CMK (cell line): ENCODE results near the gene CAMKK1.

ENCODE experiments used
- DNase-seq: peaks from one replicate; pipeline ENCODE4 v3.0.0-alpha.2; 2010; ENCODE audit warnings: low read depth

The CAMKK1 gene

GRCh38 chr17:3893003-3893719, at the start of gene CAMKK1:
Gene CAMKK1 (minus strand): TSS chr17:3893053. CDS start chr17:3885687, 7,366 bp downstream.
- DNase-seq = peak; percentile 67

- no peak for DNase-seq
These were observed 48.3 kb upstream of the CAMKK1 start for GRCh38 chr17:3940965-3941698.

- DNase-seq = no peak
These were observed 44.5 kb upstream of the CAMKK1 start for GRCh38 chr17:3937359-3937758.

GRCh38 chr17:3935825-3936355, 43.0 kb upstream of the CAMKK1 start:
- DNase-seq = no peak

DNA sequence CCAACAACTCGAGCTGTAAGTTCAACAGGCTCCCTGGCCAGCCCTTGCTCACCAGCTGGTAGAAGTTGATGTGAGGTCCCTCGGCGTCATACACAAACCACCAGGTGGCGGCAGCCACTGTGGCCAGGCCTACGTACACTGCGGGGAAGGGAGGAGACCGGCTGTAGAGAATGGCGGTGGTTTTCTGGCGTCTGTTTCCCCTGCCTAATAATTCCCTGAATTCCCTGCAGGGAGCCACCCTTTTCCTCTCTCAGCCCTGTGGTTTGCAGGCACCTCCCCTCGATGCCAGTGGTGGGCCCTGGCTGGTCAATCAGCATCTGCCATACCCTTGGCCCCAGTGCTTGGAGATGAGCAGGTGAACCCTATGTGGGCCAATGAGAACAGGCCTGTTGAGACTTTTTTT, 42.3 kb upstream of the CAMKK1 start:
- no peak for DNase-seq

DNA sequence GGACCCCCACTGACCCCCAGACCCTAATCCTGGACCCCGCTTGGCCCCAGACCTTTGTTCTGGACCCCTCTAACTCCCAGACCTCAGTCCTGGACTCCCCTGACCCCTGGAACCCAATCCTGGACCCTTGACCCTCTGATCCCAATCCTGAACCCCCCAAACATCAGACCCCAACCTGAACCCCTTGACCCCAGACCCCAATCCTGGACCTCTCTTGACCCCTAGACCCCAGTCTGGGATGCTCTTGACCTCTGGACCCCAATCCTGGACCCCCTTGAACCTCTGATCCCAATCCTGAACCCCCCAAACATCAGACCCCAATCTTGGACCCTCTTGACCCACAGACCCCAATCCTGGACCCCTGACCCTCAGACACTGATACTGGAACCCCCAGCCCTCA, 36.9 kb upstream of the CAMKK1 start:
- no peak for DNase-seq

GRCh38 chr17:3929181-3929580, 36.3 kb upstream of the CAMKK1 start:
- DNase-seq = no peak

DNA sequence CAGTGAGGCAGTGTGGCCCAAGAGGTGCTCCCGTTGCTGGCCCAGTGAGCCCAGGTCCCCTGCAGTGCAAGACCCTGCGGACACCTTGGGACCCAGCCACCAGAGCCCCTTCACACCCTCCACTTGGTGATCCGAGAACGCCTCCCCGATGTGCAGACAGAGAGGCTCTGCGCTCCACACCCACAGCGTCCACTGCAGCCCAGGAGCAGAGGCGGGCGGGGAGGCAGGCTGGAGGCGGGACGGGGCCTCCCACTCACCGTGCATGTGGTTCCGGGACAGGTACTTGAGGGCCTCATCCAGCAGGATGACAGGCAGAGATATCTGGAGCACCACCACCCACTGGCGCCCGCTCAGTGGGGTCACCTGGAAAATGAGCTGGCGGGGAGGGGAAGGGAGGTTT, 35.6 kb upstream of the CAMKK1 start:
- no peak for DNase-seq

GRCh38 chr17:3927628-3928340, 34.9 kb upstream of the CAMKK1 start:
- DNase-seq = no peak

- no peak for DNase-seq
These were observed 34.2 kb upstream of the CAMKK1 start for GRCh38 chr17:3926860-3927627.

GRCh38 chr17:3925684-3926485, 33.0 kb upstream of the CAMKK1 start:
- no peak for DNase-seq

DNA sequence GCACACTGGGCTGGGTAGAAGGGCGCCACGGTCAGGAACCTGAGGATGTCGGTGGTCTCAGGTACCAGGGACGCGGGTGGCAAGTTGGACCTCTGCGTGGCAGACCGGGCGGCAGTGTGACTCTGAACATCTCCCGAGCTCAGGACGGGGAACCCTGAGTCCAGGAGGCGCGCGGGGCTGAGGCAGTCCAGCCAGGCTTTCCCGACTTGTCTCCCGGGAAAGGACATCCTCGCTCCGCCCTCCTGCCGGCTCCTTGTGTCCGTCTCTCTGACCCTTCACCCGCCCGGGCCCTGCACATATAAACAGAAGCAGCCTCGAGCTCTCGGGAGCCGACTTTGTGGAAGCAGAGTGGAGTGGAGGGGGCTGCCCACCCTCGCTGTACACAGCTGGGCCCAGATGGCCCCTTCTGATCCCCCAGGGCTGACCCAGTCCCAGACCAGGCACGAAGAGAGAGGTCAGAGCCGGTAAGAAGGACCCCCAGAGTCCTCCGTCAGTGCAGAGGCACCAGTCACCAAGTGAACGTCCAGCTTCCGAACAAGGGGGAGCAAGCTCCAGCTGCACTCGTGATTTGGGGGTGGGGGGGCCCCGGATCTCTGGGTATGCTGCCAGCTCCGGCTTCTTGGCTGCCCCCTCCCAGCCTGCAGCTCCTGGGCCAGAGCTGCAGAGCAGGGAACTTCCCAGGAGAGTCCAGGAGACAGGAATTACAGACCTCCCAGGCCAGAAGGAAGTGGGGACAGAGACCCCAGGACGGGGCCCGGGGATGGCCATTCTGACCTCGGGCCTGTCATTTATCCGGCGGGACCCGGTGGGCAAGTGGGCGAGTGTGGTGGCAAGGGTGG, 31.9 kb upstream of the CAMKK1 start:
- DNase-seq = no peak

DNA sequence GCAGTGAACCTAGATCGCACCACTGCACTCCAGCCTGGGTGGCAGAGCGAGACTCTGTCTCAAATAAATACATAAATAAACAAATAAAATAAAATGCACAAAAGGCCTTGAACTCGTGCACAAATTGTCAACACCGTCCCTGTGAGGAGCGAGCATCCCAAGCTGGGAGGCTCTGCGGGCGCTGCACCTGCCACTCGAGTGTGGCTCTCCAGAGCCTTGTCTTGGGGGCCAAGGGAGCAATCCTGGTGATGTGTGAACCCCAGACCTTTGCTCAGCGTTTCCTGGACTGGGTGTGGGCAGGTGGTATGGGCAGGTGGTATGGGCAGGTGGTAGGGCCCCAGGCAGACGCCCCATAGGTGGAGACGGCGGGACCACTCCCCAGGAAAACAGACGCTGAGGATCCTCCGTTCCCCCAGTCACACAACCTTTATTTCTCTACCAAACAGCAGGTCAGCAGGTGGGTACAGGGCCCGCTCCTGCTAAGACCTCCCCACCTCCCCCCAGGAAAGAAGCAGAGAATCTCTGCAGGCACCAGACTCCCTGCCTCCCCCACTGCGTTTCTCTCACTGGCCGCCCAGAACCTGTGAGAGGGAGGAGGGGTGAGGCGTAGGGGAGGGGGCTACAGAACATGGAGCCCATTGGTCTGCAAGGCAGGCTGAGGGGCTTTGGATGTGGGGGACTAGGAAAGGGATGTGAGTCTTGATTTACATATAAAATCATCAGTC, 30.8 kb upstream of the CAMKK1 start:
- DNase-seq = no peak

- DNase-seq = no peak
These were observed 29.9 kb upstream of the CAMKK1 start for GRCh38 chr17:3922765-3923164.

GRCh38 chr17:3921502-3922319, 28.9 kb upstream of the CAMKK1 start:
- no peak for DNase-seq

DNA sequence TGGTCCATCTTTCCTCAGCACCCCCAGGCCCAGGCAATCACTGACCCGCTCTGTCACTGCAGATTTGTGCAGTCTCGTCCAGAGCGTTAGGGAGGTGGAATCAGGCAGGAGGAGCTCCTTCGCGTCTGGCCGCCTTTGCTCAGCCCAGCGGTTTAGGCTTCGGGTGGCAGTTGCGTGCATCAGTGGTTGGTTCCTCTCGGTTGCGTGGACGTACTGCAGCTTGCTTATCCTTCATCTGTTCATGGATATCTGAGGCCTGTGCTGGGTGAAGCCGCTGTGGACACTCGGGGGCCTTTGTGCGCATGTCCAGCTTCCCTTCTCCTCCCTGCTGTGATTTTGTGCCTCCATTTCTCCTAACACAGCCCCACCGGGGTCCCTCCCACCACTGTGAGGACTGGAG, 28.2 kb upstream of the CAMKK1 start:
- no peak for DNase-seq

GRCh38 chr17:3919123-3919624, 26.3 kb upstream of the CAMKK1 start:
- no peak for DNase-seq

GRCh38 chr17:3918372-3919122, 25.7 kb upstream of the CAMKK1 start:
- DNase-seq = no peak
